Measurements from ENCODE around the gene HASPIN.
A peak's percentile ranks its signal among the peaks of the same experiment; 100 is the strongest.

Gene HASPIN

GRCh38 chr17:3723556-3724377, at the start of gene HASPIN:
TSS of gene HASPIN (plus strand) at chr17:3723903. CDS start at chr17:3723936, 33 bp downstream.
- H3K4me3 ChIP-seq (ENCODE audit: low read depth, low read length), result peak within 1 kb of the TSS; percentile 92
- H3K27ac ChIP-seq (ENCODE audit: low read depth, low read length), result peak within 1 kb of the TSS; percentile 30
- H3K79me2 ChIP-seq (ENCODE audit: control insufficient read depth, insufficient read depth, low read length, unreplicated experiment), result peaks cover 51% of the 10 kb centered on the region
- peaks cover 31% of the 10 kb centered on the region for H3K4me1 ChIP-seq (ENCODE audit: control insufficient read depth, insufficient read depth, low read length, unreplicated experiment)
- peak within 1 kb of the TSS; percentile 87 for H2AFZ ChIP-seq (ENCODE audit: low read length, unreplicated experiment)
- H3K27me3 ChIP-seq (ENCODE audit: insufficient read depth, low read length), result no peaks in the 10 kb centered on the region
- peaks cover 3% of the 10 kb centered on the region; the same call in 1 of the 2 replicates for H3K36me3 ChIP-seq (ENCODE audit: insufficient read depth, low read length)

DNA sequence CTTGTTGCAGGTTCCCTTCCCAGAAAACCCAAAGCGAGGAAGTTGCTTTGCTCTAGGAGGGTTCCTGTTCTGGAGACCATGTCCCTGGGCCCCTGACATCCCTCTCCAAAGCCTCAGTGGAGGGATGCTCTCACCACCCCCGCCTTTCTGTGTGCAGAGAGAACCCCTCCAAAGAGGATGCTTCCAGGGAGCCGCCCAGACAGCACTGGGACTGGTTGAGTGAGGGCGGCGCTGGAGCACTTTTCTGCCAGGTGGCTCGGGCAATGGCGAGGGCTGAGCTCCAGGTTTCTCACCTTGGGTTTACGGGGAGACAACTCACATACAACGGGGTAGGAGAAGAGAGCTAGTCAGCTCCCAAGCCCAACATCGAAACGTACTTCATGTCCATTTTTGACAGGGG, 47.8 kb upstream of the HASPIN start:
- Histone ChIP-seq H3K4me3 (ENCODE audit: low read depth, low read length) (no peak overlapping the region), H3K79me2 (ENCODE audit: control insufficient read depth, insufficient read depth, low read length, unreplicated experiment) (no peaks in the 10 kb centered on the region), H3K4me1 (ENCODE audit: control insufficient read depth, insufficient read depth, low read length, unreplicated experiment) (no peaks in the 10 kb centered on the region), H2AFZ (ENCODE audit: low read length, unreplicated experiment) (no peak overlapping the region), H3K27me3 (ENCODE audit: insufficient read depth, low read length) (no peaks in the 10 kb centered on the region), H3K36me3 (ENCODE audit: insufficient read depth, low read length) (no peaks in the 10 kb centered on the region), H3K27ac (ENCODE audit: low read depth, low read length) (no peak overlapping the region)

GRCh38 chr17:3678095-3678820, 45.4 kb upstream of the HASPIN start:
- Histone ChIP-seq H3K4me3 (ENCODE audit: low read depth, low read length) (no peak overlapping the region), H2AFZ (ENCODE audit: low read length, unreplicated experiment) (no peak overlapping the region), H3K79me2 (ENCODE audit: control insufficient read depth, insufficient read depth, low read length, unreplicated experiment) (no peaks in the 10 kb centered on the region), H3K27ac (ENCODE audit: low read depth, low read length) (no peak overlapping the region), H3K36me3 (ENCODE audit: insufficient read depth, low read length) (no peaks in the 10 kb centered on the region), H3K4me1 (ENCODE audit: control insufficient read depth, insufficient read depth, low read length, unreplicated experiment) (no peaks in the 10 kb centered on the region), H3K27me3 (ENCODE audit: insufficient read depth, low read length) (no peaks in the 10 kb centered on the region)

GRCh38 chr17:3678821-3679530, 44.7 kb upstream of the HASPIN start:
- Histone ChIP-seq H3K36me3 (ENCODE audit: insufficient read depth, low read length) (no peaks in the 10 kb centered on the region), H3K27me3 (ENCODE audit: insufficient read depth, low read length) (no peaks in the 10 kb centered on the region), H3K27ac (ENCODE audit: low read depth, low read length) (no peak overlapping the region), H3K4me1 (ENCODE audit: control insufficient read depth, insufficient read depth, low read length, unreplicated experiment) (no peaks in the 10 kb centered on the region), H3K4me3 (ENCODE audit: low read depth, low read length) (no peak overlapping the region), H3K79me2 (ENCODE audit: control insufficient read depth, insufficient read depth, low read length, unreplicated experiment) (no peaks in the 10 kb centered on the region), H2AFZ (ENCODE audit: low read length, unreplicated experiment) (no peak overlapping the region)

DNA sequence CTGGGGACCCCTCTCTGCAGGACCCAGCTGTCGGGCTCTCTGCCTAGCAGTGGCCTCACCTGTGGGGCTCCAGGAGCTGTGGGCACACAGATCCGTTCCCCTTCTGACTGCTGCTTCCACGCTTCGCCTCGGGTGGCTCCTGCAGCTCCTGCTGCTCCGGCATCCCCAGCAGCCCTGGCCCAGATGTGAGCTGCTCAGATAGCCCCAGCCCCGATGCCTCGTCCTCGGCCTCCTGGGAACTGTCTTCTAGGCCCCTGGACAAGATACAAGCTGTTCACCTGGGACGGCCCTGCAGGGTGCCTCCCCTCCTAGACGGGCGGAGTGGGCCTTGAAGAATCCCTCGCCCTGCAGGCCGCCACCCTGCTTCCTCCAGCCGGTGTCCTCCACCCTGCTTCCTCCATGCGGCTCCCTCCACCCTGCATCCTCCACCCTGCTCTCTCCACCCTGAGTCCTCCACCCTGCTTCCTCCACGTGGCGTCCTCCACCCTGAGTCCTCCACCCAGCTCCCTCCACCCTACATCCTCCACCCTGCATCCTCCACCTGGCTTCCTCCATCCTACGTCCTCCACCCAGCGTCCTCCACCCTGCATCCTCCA, 44.1 kb upstream of the HASPIN start:
- no peak overlapping the region for H2AFZ ChIP-seq (ENCODE audit: low read length, unreplicated experiment)
- no peak overlapping the region for H3K27ac ChIP-seq (ENCODE audit: low read depth, low read length)
- no peak overlapping the region for H3K4me3 ChIP-seq (ENCODE audit: low read depth, low read length)
- H3K27me3 ChIP-seq (ENCODE audit: insufficient read depth, low read length), result no peaks in the 10 kb centered on the region
- H3K36me3 ChIP-seq (ENCODE audit: insufficient read depth, low read length), result no peaks in the 10 kb centered on the region
- no peaks in the 10 kb centered on the region for H3K4me1 ChIP-seq (ENCODE audit: control insufficient read depth, insufficient read depth, low read length, unreplicated experiment)
- no peaks in the 10 kb centered on the region for H3K79me2 ChIP-seq (ENCODE audit: control insufficient read depth, insufficient read depth, low read length, unreplicated experiment)

DNA sequence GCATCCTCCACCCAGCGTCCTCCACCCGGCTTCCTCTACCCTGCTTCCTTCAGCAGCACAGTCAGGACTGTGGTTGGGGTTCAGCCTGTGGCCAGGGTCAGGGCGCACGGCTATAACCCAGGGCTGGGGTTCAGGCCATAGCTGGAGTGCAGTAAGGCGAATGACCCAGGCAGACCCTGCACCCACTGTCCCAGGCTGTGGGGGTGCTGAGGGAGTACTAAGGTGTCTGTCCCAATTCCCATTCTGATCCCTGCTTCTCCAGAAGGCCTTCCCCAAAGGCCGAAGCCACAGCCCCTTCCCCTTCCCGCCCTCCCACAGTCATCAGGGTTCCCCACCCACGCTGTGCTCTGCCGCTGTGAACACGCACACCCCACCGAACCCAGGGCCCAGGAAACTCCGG, 42.6 kb upstream of the HASPIN start:
- Histone ChIP-seq H3K79me2 (ENCODE audit: control insufficient read depth, insufficient read depth, low read length, unreplicated experiment) (no peaks in the 10 kb centered on the region), H3K36me3 (ENCODE audit: insufficient read depth, low read length) (no peaks in the 10 kb centered on the region), H3K27me3 (ENCODE audit: insufficient read depth, low read length) (no peaks in the 10 kb centered on the region), H2AFZ (ENCODE audit: low read length, unreplicated experiment) (no peak overlapping the region), H3K4me3 (ENCODE audit: low read depth, low read length) (no peak overlapping the region), H3K27ac (ENCODE audit: low read depth, low read length) (no peak overlapping the region), H3K4me1 (ENCODE audit: control insufficient read depth, insufficient read depth, low read length, unreplicated experiment) (no peaks in the 10 kb centered on the region)

- no peak overlapping the region for H2AFZ ChIP-seq (ENCODE audit: low read length, unreplicated experiment)
- H3K79me2 ChIP-seq (ENCODE audit: control insufficient read depth, insufficient read depth, low read length, unreplicated experiment), result no peaks in the 10 kb centered on the region
- H3K4me1 ChIP-seq (ENCODE audit: control insufficient read depth, insufficient read depth, low read length, unreplicated experiment), result no peaks in the 10 kb centered on the region
- H3K27me3 ChIP-seq (ENCODE audit: insufficient read depth, low read length), result no peaks in the 10 kb centered on the region
- no peak overlapping the region for H3K27ac ChIP-seq (ENCODE audit: low read depth, low read length)
- no peaks in the 10 kb centered on the region for H3K36me3 ChIP-seq (ENCODE audit: insufficient read depth, low read length)
- no peak overlapping the region for H3K4me3 ChIP-seq (ENCODE audit: low read depth, low read length)
These were observed 42.1 kb upstream of the HASPIN start for GRCh38 chr17:3681565-3681964.

DNA sequence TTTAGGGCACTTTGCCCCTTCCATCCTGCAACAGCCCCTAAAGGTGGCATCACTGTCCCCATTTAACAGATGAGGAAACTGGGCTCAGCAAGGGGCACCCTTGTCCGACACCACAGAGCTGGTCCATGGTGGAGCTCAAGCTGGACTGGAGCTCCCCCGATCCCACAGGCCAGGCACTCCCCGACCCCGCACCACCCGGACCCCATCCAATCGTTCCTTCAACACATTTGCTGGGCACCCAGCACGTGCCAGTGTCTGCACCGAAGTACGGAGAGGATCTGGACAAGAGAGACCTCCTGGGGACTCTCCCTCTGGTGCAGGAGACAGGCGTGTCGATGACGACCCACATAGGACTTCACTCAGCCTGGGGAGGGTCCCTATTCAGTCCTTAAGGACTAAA, 41.7 kb upstream of the HASPIN start:
- Histone ChIP-seq H3K27ac (ENCODE audit: low read depth, low read length) (no peak overlapping the region), H3K4me1 (ENCODE audit: control insufficient read depth, insufficient read depth, low read length, unreplicated experiment) (no peaks in the 10 kb centered on the region), H3K36me3 (ENCODE audit: insufficient read depth, low read length) (no peaks in the 10 kb centered on the region), H3K79me2 (ENCODE audit: control insufficient read depth, insufficient read depth, low read length, unreplicated experiment) (no peaks in the 10 kb centered on the region), H3K4me3 (ENCODE audit: low read depth, low read length) (no peak overlapping the region), H2AFZ (ENCODE audit: low read length, unreplicated experiment) (no peak overlapping the region), H3K27me3 (ENCODE audit: insufficient read depth, low read length) (no peaks in the 10 kb centered on the region)

GRCh38 chr17:3683054-3683511, 40.6 kb upstream of the HASPIN start:
- H2AFZ ChIP-seq (ENCODE audit: low read length, unreplicated experiment), result no peak overlapping the region
- H3K27ac ChIP-seq (ENCODE audit: low read depth, low read length), result no peak overlapping the region
- H3K27me3 ChIP-seq (ENCODE audit: insufficient read depth, low read length), result no peaks in the 10 kb centered on the region
- no peaks in the 10 kb centered on the region for H3K36me3 ChIP-seq (ENCODE audit: insufficient read depth, low read length)
- H3K4me1 ChIP-seq (ENCODE audit: control insufficient read depth, insufficient read depth, low read length, unreplicated experiment), result no peaks in the 10 kb centered on the region
- H3K79me2 ChIP-seq (ENCODE audit: control insufficient read depth, insufficient read depth, low read length, unreplicated experiment), result no peaks in the 10 kb centered on the region
- no peak overlapping the region for H3K4me3 ChIP-seq (ENCODE audit: low read depth, low read length)

DNA sequence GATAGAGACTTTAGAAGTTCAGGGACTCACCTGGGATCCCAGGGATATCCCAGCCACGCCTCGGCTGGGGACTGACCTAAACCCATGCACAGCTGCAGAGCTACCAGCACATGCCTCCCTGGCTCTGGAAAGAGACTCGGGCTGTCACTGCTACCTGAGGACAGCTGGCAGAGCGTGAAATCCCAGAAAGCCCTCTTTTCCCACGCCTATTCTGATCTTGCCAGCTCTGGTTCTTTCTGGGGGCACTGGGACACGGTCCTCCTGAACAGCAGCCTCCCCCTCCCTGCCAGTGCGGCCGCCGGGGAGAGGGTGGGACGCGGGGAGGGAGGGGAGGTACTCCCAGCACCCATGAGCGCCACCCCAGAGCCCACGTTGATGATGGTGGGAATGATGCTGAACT, 38.5 kb upstream of the HASPIN start:
- no peaks in the 10 kb centered on the region for H3K4me1 ChIP-seq (ENCODE audit: control insufficient read depth, insufficient read depth, low read length, unreplicated experiment)
- H3K36me3 ChIP-seq (ENCODE audit: insufficient read depth, low read length), result no peaks in the 10 kb centered on the region
- no peak overlapping the region for H3K27ac ChIP-seq (ENCODE audit: low read depth, low read length)
- H3K79me2 ChIP-seq (ENCODE audit: control insufficient read depth, insufficient read depth, low read length, unreplicated experiment), result no peaks in the 10 kb centered on the region
- H3K27me3 ChIP-seq (ENCODE audit: insufficient read depth, low read length), result no peaks in the 10 kb centered on the region
- no peak overlapping the region for H2AFZ ChIP-seq (ENCODE audit: low read length, unreplicated experiment)
- H3K4me3 ChIP-seq (ENCODE audit: low read depth, low read length), result no peak overlapping the region

All from ACC112 (cell line).